ENCODE measurements around the gene NDUFA1.
"Not testable (repeated sequence)": the region's sequence is repeated elsewhere in the genome, so short reads cannot be mapped to it uniquely, and the experiment has no call there.

Gene NDUFA1

DNA sequence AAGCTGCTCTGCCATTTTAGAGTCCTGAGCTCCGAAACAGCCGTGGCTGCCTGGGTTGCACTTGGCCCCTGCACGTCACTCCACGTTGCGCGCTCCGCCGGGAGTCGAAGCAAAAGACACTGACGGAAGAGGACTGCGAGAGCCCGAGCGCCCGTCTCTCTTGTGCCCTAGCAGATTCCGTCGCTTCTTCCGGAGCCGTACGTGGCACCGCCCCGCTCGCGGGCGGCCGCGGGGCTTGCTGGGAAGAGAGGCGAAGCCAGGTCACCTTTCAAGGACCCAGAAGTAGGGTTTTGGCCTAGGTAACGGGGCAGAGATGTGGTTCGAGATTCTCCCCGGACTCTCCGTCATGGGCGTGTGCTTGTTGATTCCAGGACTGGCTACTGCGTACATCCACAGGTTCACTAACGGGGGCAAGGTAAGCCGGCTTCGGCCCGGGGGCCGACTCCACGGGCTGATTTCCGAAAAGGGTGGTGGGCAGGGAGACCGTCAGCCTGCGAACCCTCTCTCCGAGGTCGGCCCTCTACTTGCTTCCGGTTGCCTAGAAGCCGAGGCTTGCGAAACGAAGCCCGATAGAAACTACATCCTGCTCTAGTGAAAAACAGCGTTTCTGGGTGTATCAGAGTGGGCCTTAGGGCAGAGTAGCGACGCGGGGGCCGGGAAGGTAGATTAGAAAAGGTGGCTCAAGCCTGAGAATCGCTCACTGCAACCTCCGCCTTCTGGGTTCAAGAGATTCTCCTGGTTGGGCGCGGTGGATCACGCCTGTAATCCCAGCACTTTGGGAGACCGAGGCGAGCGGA, at the start of gene NDUFA1, which contains the start of gene RNF113A:
NDUFA1 (plus strand) TSS at position 234 of the 797 bp plus-strand sequence; CDS start at position 314, 80 bp downstream.
RNF113A (minus strand) TSS at position 135 of the 797 bp plus-strand sequence; CDS start at position 15, 120 bp downstream.
- peak; percentile 95 for DNase-seq

DNA sequence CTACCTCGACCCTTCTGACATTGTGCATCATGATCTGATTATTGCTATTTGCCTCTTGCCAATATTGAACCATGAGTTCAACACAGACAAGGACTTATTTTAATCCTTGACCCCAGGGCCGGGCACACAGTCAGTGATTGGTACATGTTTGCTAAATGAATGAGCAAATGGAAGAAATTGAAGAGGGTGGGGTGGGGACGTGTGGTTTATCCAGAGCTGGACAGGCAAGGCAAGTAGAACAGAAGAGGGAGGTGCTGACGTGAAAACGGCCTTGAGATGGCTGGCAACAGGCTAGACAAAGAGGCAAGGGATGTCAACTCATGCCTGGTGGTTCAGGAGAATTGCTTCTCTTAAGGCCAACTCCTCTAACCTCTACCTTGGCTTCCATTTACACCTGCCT, 47.4 kb upstream of the NDUFA1 start:
- not testable (repeated sequence) for DNase-seq

DNA sequence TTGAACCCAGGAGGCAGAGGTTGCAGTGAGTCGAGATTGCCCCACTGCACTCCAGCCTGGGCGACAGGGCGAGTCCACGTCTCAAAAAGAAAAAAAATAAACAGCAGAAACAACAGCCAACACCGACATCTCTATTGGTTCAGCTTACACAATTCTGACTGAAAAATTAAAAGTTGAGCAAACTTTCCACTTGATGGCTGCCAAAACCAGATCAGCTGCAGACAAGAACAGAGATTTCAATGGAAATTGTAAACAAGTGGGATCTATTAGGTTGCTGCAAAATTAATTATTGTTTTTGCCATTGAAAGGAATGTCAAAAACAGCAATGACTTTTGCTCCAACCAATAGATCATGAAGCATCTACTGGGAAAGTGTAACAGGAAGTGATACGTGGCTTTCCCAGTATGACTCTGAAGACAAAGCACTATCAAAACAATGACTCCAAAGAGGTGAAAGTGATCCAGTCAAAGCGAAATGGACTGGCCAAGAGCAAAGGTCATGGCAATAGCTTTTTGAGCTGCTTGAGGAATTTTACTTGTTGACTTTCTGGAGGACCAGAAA, 45.2 kb upstream of the NDUFA1 start:
- DNase-seq, result no peak

DNA sequence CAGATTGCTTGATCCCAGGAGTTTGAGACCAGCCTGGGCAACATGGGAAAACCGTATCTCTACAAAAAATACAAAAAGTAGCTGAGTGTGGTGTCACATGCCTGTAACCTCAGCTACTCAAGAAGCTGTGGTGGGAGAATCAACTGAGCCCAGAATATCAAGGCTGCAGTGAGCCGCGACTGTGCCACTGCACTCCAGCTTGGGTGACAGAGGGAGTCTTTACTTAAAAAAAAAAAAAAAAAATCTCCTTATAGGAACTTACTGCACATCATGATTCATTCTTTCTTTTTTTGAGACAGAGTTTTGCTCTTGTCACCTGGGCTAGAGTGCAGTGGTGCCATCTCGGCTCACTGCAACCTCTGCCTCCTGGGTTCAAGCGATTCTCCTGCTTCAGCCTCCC, 43.2 kb upstream of the NDUFA1 start:
- DNase-seq, result no peak

DNA sequence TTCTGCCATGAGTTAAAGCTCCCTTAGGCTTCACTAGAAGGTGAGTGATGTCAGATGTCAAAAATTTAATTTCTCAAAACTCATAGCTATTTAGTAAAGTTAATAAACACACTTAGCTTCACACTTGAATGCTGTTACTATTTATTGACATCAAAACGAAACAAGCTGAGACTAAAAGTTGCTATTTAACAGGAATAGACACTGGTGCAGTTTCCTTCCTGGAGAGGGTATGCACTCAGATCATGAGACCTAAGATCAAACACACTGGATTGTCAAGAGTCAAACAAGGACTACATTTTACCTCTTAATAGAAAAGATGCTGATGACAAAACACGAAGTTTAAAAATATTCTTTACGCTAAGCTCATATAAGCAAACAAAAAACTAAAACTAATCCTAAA, 37.7 kb upstream of the NDUFA1 start:
- DNase-seq, result no peak

DNA sequence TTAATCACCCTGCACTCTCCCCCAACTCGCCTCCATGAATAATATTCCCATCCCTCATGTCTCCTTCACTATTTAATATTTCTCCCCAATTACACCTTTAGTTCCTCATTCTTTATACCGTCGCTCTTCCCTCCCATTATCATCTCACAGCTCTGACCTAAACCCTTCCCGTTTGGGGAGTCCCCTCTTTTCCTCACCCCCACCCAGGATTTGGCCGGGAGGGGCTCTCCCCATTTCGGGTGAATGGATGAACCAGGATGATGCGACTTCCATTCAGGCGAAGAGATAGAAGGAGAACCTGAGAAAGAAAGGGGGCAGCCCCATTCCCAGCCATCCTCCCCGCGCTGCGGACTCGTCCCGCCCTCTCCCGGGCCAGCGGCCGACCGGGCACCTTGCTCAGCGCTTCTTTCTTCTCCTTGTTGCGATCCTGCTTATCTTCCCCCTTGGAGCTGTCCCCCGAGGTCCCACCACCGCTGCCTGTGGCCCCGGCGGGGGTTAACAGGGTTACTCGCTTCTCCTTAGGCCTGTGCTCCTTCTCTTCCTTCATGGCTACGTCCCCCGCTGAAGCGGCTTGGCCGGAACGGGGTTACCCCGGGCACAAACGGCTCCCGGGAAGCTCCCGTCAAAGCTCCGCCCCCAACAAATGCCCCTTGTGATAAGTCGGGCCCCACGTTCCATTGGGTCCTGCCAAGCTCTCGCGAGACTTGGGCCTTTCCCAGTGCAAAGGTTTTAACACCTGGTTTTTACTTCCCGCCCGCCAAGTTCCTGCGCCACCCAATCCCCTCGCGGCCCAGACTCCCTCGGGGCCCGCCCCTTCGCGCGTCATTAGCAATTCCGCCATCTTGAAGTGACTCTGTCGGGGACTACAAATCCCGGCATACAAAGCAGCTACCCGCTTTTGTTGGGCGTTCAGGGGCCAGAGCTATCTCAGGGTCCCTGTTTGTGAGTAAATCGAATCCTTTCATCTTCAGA, 19.0 kb upstream of the NDUFA1 start, which contains the start of gene UPF3B:
UPF3B (minus strand) TSS at position 582 of the 972 bp plus-strand sequence; CDS start at position 547, 35 bp downstream.
- peak; percentile 99 for DNase-seq

DNA sequence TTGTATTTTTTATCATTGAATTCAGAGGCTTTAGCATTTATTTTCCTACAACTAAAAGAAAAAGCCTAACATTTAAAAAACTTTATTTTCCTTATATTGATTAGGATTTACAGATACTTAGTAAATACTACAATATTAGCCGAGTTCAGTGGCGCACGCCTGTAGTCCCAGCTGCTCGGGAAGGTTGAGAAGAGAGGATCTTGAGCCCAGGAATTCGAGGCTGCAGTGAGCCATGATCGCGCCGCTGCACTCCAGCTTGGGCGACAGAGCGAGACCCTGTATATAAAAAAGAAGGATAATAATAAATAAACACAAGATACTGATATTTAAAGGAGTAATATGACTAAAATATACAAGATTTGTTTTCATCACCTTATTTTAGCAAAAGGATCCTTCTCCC, 18.2 kb upstream of the NDUFA1 start:
- no peak for DNase-seq

DNA sequence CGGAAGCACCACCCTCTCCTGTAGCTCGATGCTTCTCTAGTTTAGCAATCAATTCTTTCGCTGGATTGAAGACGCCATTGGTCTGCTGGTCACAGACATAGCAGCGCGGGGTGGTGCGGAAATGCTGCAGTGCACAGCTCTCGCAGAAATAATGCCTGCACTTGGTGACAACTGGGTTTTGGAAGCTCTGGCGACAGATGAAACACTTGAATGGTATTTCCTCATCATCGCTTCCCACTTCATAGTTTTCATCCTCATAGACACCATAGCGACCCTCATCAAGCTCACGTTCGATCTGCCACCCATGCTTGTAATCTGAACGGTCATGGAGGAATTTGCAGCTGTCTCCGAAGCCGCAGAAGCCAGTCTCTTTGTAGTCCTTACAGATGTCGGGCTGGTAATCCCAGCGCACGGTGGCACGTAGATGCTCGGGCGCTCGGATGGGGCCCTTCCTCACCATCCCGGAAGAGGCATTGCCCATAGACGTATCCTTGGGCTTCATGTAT, 953 bp upstream of the NDUFA1 start:
- DNase-seq, result peak; percentile 49

DNA sequence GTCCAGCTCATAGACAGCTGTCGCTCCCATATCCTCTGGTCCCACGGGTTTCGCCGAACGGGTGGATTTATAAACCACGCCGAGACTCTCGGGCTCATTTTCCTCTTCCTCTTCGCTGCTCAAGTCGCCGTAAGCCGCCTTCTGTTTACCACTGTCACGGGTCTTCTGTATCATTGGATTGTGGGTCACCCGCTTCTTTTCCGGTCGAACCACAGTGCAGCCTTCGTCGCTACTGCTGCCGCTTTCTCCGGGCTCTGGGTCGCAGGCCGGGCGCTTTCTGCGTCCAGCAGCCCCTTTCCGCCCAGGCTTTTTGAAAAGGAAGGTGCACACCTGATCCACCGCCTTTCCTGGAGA, 410 bp upstream of the NDUFA1 start:
- no peak for DNase-seq

DNA sequence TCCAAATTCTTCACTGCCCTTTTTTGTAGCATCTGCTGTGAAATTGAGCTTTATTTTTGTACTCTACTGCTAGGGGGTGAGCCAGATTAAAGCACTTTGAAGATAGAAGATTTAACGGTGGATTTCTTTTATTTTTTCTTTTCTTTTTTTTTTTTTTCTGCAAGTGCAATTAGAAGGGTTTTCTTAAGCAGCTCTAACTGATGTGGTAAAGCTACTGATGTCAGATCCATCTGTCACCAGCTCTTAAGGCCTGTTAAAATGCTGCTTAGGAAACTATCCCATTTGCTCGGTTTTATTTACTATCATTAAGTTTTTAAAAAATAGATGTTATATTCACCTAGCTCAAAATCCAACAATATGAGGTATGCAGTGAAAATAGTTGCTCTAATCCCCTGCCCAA, 7.1 kb downstream of the NDUFA1 start:
- no peak for DNase-seq

DNA sequence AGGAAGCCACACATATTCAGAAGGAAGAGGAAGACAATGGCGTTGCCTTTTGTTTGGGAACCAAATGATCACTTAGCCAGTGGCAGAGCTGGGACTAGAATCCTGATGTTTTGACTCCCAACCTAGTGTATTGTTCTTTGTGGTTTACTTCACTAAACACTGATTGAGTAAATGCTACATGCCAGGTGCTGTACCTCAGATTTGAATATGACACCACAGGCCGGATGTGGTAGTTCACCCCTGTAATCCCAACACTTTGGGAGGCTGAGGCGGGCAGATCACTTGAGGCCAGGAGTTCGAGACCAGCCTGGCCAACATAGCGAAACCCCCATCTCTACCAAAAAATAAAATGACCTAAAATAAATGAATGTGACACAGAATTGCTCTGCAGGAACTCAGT, 8.4 kb downstream of the NDUFA1 start:
- DNase-seq, result no peak

DNA sequence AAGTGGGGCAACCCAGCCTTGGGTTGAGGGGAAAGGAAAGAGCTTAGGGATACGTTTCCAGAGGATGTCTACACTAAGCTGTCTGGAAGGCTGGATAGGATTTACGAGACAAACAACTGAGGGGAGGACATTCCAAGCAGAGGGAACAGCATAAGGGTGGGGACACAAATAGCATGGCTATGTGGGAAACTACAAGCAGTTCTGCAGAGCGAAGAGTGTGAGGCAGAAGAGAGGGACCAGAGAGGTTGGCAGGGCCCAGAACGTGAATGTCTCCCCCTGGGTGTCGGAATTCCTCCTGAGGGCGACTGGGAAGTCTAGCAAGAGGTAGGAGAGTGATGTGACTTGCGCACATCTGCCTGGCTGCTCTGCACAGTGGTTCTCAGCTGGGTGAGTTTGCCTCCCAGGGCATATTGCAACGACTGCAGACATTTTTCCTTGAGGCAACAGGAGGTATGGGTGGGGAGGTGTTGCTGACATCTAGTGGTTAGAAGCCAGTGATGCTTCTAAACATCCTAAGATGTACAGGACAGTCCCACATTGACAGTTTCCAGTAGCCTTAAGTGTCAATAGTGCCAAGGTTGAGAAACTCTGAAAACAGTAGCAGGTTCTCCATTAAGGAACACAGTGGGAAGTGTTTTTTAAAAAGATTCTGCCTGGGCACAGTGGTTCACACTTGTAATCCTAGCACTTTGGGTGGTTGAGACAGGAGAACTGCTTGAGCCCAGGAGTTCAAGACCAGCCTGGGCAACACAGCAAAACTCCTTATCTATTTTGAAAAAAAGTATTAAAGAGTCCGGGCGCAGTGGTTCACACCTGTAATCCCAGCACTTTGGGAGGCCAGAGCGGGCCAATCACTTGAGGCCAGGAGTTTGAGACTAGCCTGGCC, 9.2 kb downstream of the NDUFA1 start:
- peak; percentile 76 for DNase-seq

DNA sequence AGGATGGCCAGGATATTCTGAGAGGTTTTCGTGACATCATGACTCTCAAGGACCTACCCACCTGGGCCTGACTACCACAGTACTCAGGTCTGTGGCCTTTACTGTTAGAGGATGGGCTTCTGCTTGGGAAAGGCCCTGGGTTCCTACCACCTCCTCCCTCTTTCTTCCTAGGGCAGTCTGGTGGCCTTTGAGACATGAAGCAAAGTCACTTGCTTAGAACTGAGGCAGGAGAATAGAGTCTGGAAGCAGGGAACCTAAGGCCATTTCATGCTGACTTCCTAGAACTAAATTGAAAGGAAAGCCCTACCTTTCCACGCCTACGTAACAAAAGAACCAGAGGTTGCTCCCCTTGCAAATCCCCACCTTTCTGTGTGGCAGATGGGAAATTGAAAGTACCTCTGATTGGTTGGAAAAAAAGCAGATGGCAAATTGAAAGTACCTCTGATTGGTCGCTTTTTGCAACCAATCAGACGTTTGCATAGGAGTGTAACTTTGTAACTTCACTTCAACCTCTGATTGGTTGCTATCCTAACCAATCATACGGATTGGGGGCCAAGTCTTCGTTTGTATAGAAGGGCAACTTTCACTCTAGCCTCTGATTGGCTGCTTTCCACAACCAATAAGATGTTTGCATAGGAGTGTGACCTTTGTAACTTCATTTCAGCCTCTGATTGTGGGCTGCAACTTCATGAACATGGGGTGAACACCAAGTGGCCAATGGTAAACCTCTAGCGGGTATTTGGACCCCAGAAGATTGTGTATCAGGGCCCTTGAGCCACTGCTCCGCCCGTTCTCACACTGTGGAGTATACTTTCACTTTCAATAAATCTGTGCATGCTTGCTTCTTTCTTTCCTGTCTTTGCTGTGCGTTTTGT, 14.2 kb downstream of the NDUFA1 start:
- DNase-seq, result peak; percentile 25

DNA sequence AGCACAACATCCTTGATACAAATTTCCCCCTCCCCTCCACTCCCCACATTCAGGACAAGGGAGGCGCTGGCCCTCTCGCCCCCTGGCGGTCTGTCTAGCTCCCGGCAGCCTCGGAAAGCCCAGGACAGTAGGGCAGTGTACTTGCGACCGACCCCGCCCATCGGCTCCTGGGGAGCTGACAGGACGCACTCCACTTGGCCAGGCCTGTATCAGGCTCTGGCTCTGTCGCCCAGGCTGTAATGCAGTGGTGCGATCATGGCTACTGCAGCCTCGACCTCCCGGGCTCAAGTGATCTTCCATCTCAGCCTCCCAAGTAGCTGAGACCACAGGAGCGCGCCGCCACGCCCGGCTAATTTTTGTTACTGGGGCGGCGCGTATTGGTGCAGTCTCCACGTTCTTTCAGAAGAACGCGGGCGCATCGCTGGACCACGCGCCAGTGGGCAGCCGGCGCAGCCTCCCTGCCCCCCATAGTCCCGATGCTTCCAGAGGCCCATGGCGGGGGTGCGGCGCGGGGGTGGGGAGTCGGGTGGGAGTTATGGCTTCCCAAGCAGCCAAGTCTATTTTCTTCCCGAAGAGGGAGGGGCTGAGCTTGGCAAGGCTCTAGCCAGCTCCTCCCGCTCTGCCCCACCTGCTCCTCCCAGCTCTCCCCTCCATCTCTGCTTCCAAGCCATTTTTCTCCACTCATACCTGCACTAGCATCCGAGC, 16.2 kb downstream of the NDUFA1 start:
- DNase-seq, result peak; percentile 81

DNA sequence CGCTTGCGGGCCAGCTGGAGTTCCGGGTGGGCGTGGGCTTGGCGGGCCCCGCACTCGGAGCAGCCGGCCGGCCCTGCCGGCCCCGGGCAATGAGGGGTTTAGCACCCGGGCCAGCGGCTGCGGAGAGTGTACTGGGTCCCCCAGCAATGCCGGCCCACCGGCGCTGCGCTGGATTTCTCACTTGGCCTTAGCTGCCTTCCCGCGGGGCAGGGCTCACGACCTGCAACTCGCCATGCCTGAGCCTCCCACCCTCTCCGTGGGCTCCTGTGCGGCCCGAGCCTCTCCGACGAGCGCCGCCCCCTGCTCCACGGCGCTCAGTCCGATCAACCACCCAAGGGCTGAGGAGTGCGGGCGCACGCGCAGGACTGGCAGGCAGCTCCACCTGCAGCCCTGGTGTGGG, 19.0 kb downstream of the NDUFA1 start:
- DNase-seq, result not testable (repeated sequence)

DNA sequence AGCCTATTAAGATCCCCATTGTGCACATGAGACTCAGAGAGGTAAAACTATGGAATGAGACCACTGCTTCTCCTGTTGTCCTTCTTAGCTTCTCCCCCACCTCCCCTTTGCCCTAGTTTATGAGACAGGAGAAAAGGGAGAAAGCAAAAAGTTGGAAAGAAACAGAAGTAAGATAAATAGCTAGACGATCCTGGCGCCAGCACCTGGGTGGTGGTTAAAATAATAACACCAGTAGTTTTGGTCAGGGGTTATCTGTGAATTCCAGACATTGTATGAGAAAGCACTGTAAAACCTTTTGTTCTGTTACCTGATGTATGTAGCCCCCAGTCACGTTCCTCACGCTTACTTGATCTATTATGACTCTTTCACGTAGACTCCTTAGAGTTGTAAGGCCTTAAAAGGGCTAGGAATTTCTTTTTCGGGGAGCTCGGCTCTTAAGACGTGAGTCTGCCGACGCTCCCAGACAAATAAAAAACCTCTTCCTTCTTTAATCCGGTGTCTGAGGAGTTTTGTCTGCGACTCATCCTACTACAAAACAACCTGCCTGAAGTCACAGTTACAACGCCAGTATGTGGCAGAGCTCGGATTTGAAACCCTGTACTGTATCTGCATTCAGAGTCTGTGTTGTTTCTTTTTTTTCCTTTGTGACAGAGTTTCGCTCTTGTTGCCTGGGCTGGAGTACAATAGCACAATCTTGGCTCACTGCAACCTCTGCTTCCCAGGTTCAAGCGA, 20.5 kb downstream of the NDUFA1 start:
- DNase-seq, result not testable (repeated sequence)

DNA sequence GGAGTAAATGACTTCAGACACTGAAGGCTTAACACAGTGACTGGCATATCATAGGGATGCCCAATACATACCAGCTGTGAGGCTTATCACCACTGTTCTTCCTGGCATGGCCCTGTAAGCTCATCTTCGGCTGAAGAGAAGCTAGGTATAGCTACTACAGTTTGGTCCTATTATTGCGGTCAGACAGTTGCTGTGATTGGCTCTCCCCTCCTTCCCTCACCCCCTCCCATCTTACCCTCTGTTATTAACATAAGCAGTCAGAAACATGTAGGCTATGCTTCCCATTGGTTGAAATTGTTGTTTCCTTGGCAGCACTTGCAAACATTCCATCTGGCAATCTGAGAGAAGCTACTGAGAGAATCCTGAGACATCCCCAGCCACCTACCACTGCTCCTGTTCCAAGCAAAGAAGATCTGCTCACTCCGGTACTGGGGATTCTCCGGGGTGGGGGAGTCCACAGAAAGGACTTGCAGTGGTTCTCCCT, 24.3 kb downstream of the NDUFA1 start, which contains the start of gene AKAP14:
AKAP14 (plus strand) TSS at position 51 of the 484 bp plus-strand sequence. CDS start 7,331 bp downstream, outside the sequence.
- no peak for DNase-seq

DNA sequence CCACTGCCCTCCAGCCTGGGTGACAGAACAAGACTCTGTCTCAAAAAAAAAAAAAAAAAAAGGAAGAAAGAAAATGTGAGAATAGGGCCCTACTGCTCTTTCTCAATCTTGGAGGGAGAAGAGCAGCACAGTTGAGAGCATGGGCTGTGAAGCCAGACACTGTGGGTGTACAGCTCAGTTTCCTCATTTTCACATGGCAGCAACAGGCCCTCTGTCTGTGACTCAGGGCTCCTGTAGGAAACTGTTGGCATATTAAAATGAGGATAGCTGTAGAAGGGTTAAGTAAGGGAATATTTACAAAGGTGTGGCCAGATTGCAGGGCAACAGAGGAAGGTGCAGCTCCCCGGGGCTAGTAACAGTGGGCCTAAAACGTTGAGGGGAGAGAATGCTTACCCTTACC, 27.5 kb downstream of the NDUFA1 start:
- peak; percentile 31 for DNase-seq

DNA sequence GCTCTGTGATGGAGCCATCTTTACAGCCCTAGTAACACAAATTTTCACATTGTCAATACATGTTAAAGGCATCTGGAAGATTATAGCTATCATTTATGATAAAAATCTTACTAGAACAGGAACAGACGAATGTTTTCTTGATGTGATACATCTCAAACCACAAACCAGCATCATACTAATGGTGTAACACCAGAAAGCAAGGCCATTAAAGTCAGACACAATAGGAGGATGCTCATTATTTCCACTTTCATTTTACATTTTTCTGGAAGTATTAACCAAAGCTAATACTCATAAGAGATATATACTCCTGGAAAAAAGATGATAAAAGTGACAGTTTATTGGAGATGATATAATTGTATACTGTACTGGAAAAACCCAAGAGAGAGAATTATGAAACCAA, 29.3 kb downstream of the NDUFA1 start:
- peak; percentile 18 for DNase-seq

Measured in hematopoietic multipotent progenitor cell treated with erythropoietin and hydrocortisone succinate and interleukin-3 and kit ligand, for 4 days (in vitro differentiated cells).